Measurements from ENCODE around the gene THOC5. TPM values are rescaled to one million over a fixed set of nuclear protein-coding genes. Genes with fewer than 3 reads are reported as not detected.

THOC5 gene
- polyA plus RNA-seq, 1 donor from 2014 or later = 33.4 TPM

GRCh38 chr22:29510542-29510941, 43.0 kb downstream of the THOC5 start:
- H3K4me3 ChIP-seq (ENCODE audit: low read length) = no peak overlapping the region
- H3K36me3 ChIP-seq (ENCODE audit: insufficient read depth, low read length) = no peaks in the 10 kb centered on the region
- no peak overlapping the region for H3K4me2 ChIP-seq (ENCODE audit: low read length)
- H3K79me2 ChIP-seq (replicated peaks; ENCODE audit: insufficient read depth, low read length) = no peaks in the 10 kb centered on the region
- H2AFZ ChIP-seq (ENCODE audit: low read depth, low read length) = no peak overlapping the region
- no peak overlapping the region for H3K27ac ChIP-seq (ENCODE audit: low read length)
- H4K20me1 ChIP-seq (ENCODE audit: insufficient read depth) = no peaks in the 10 kb centered on the region
- H3K27me3 ChIP-seq (ENCODE audit: insufficient read depth, low read depth, low read length) = no peaks in the 10 kb centered on the region
- TF ChIP-seq, protein P1, sequence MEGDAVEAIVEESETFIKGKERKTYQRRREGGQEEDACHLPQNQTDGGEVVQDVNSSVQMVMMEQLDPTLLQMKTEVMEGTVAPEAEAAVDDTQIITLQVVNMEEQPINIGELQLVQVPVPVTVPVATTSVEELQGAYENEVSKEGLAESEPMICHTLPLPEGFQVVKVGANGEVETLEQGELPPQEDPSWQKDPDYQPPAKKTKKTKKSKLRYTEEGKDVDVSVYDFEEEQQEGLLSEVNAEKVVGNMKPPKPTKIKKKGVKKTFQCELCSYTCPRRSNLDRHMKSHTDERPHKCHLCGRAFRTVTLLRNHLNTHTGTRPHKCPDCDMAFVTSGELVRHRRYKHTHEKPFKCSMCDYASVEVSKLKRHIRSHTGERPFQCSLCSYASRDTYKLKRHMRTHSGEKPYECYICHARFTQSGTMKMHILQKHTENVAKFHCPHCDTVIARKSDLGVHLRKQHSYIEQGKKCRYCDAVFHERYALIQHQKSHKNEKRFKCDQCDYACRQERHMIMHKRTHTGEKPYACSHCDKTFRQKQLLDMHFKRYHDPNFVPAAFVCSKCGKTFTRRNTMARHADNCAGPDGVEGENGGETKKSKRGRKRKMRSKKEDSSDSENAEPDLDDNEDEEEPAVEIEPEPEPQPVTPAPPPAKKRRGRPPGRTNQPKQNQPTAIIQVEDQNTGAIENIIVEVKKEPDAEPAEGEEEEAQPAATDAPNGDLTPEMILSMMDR (IDR thresholded peaks at IDR 0.05; ENCODE audit: poor library complexity, severe bottlenecking) = no peak
- TF ChIP-seq EP300 (conservative IDR thresholded peaks at IDR 0.05; ENCODE audit: poor library complexity, severe bottlenecking) (no peak), SMC3 (conservative IDR thresholded peaks at IDR 0.05; ENCODE audit: poor library complexity) (no peak), TAF1 (IDR thresholded peaks at IDR 0.05; ENCODE audit: low read depth) (no peak), REST (IDR thresholded peaks at IDR 0.05; ENCODE audit: borderline replicate concordance) (no peak), EZH2 (IDR thresholded peaks at IDR 0.05; ENCODE audit: borderline replicate concordance, insufficient read depth, low read length, poor library complexity, severe bottlenecking) (no peak), MXI1 (conservative IDR thresholded peaks at IDR 0.05; ENCODE audit: poor library complexity, severe bottlenecking) (no peak), RAD21 (conservative IDR thresholded peaks at IDR 0.05) (no peak), POLR2AphosphoS5 (IDR thresholded peaks at IDR 0.05) (no peak)
- no peaks in the 10 kb centered on the region for H3K9me3 ChIP-seq (ENCODE audit: low read length)
- H3F3A ChIP-seq (ENCODE audit: insufficient read depth, low read length, poor library complexity, severe bottlenecking) = no peaks in the 10 kb centered on the region
- no peak overlapping the region for H3K9ac ChIP-seq (ENCODE audit: low read length)
- H3K9me2 ChIP-seq (ENCODE audit: insufficient read depth, low read length) = no peaks in the 10 kb centered on the region

DNA sequence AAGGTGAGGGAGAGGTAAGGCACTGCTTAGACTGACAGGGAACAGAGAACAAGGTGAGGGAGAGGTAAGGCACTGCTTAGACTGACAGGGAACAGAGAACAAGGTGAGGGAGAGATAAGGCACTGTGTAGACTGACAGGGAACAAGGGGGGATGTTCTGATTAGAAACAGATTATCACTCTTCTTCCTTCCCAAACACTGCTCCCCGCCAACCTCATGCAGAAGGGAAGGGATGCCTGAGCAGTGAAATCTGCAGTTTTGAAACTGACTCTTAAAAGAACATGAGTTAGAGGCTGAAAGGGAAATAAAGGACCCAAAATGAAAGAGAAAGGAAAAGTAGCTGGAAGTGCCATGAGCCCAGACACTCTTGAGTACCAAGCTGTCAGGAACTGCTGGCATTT, 43.7 kb downstream of the THOC5 start:
- H3K4me2 ChIP-seq (ENCODE audit: low read length) = no peak overlapping the region
- no peak overlapping the region for H3K9ac ChIP-seq (ENCODE audit: low read length)
- H3K36me3 ChIP-seq (ENCODE audit: insufficient read depth, low read length) = no peaks in the 10 kb centered on the region
- H3K27me3 ChIP-seq (ENCODE audit: insufficient read depth, low read depth, low read length) = no peaks in the 10 kb centered on the region
- TF ChIP-seq, protein P1 (IDR thresholded peaks at IDR 0.05; ENCODE audit: poor library complexity, severe bottlenecking) = no peak
- no peak for TF ChIP-seq TAF1 (IDR thresholded peaks at IDR 0.05; ENCODE audit: low read depth)
- no peak for TF ChIP-seq EZH2 (IDR thresholded peaks at IDR 0.05; ENCODE audit: borderline replicate concordance, insufficient read depth, low read length, poor library complexity, severe bottlenecking)
- TF ChIP-seq RAD21 (conservative IDR thresholded peaks at IDR 0.05) = no peak
- no peak overlapping the region for H2AFZ ChIP-seq (ENCODE audit: low read depth, low read length)
- no peaks in the 10 kb centered on the region for H4K20me1 ChIP-seq (ENCODE audit: insufficient read depth)
- H3K79me2 ChIP-seq (replicated peaks; ENCODE audit: insufficient read depth, low read length) = no peaks in the 10 kb centered on the region
- no peak overlapping the region for H3K27ac ChIP-seq (ENCODE audit: low read length)
- no peak overlapping the region for H3K4me3 ChIP-seq (ENCODE audit: low read length)
- no peaks in the 10 kb centered on the region for H3K9me3 ChIP-seq (ENCODE audit: low read length)
- no peaks in the 10 kb centered on the region for H3K9me2 ChIP-seq (ENCODE audit: insufficient read depth, low read length)
- H3F3A ChIP-seq (ENCODE audit: insufficient read depth, low read length, poor library complexity, severe bottlenecking) = no peaks in the 10 kb centered on the region
